Thyroid gland (tissue), 4 donors: Measurements from ENCODE around the gene MRM2. TPM values are rescaled to one million over a fixed set of nuclear protein-coding genes. Genes with fewer than 3 reads are reported as not detected.

Experiments used
- DNase-seq, 2 donors: peaks; one replicate each; pipeline ENCODE4 v3.0.0-alpha.2; 2019
- H3K27ac ChIP-seq, 3 donors: fragments of 200-600 bp; sonication (generic); 1 replicate in 2 of 3; 2 replicates in 1 of 3; pipeline ENCODE4 v1.5.1; 2016 to 2019; ENCODE audit warnings: mild to moderate bottlenecking in 1 of 3, moderate library complexity in 1 of 3
- H3K27me3 ChIP-seq: fragments of 200-600 bp; sonication (generic); one replicate; pipeline ENCODE4 v1.5.1; 2019
- H3K36me3 ChIP-seq, 2 donors: fragments of 200-600 bp; sonication (generic); one replicate each; pipeline ENCODE4 v1.5.1; 2016 to 2019
- H3K4me1 ChIP-seq, 2 donors: fragments of 200-600 bp; sonication (generic); one replicate each; pipeline ENCODE4 v1.5.1; 2017 to 2019
- H3K4me3 ChIP-seq, 3 donors: fragments of 200-600 bp; sonication (generic); replicated peaks in 1 of 3; 1 replicate in 2 of 3; 2 replicates in 1 of 3; pipeline ENCODE4 v1.5.1; 2016; ENCODE audit warnings: mild to moderate bottlenecking in 1 of 3
- H3K9me3 ChIP-seq: fragments of 200-600 bp; sonication (generic); one replicate; pipeline ENCODE4 v1.5.1; 2017
- CTCF ChIP-seq, 6 experiments: fragments of 200-600 bp in 3 of 6; fragments of 450-650 bp in 3 of 6; sonication (generic) in 3 of 6; IDR thresholded peaks; one replicate each; pipeline ENCODE4 v1.5.1; 2016 to 2019; ENCODE audit warnings: antibody characterized with exemption in 6 of 6, mild to moderate bottlenecking in 2 of 6, inconsistent platforms in 1 of 6, moderate library complexity in 1 of 6
- POLR2A ChIP-seq, 2 donors: fragments of 450-650 bp; IDR thresholded peaks; one replicate each; pipeline ENCODE4 v1.6.1; 2017; ENCODE audit warnings: antibody characterized with exemption in 2 of 2, mild to moderate bottlenecking in 2 of 2, moderate library complexity in 1 of 2
- WGBS, 2 donors: methylation state at CpG; one replicate each; pipeline ENCODE4 v1.1.5; 2017; 5-methylcytosine and 5-hydroxymethylcytosine counted together
- intact Hi-C: fragments of 100-400 bp; cut with DNase I; formaldehyde crosslinking; loops from one replicate; pipeline ENCODE4 v1.15.1; 2023
- total RNA-seq, 4 donors: library from RNA; depleted of rRNA; stranded (reverse); fragments of >200 nt; gene quantifications; one replicate each; pipeline ENCODE4 v1.2.3, GENCODE V29; 2016

Gene MRM2
- total RNA-seq, 4 donors from 2014 or later = 14.7 to 23.8 (median 18.2) TPM

DNA sequence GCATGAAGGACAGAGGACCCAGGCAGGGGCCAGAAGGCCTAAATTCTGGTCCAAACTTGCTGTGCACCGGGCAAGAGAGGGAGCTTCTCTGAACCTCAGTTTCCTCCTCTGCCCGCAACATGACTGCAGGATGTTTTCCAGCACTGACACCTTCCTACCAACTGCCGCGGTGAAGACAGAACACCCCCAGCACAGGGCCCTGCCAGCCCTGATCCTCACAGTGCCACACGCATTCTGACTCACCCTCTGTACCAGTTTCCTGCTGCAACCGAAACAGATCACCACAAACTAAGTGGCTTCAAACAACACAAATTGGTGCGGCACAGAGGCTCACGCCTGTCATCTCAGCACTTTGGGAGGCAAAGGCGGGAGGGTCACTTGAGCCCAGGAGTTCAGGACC lies 27.4 kb downstream of the MRM2 start:
- 95% methylated on average over 9 of the region's 9 CpGs for WGBS, 2 donors
- no peak for TF ChIP-seq POLR2A (IDR thresholded peaks at IDR 0.05)
- no peak for TF ChIP-seq CTCF (IDR thresholded peaks at IDR 0.05)
- intact Hi-C loops = no loop called here
- DNase-seq = no peak
- no peaks in the 10 kb centered on the region for H3K4me1 ChIP-seq
- no peak overlapping the region for H3K4me3 ChIP-seq
- peaks cover 31 to 49% of the 10 kb centered on the region in 2 donors for H3K36me3 ChIP-seq
- H3K27ac ChIP-seq = no peak overlapping the region
- H3K27me3 ChIP-seq = no peaks in the 10 kb centered on the region
- no peaks in the 10 kb centered on the region for H3K9me3 ChIP-seq

- Histone ChIP-seq H3K4me1 (no peaks in the 10 kb centered on the region), H3K27me3 (no peaks in the 10 kb centered on the region), H3K36me3 (peaks cover 31 to 49% of the 10 kb centered on the region in 2 donors), H3K27ac (no peak overlapping the region), H3K9me3 (no peaks in the 10 kb centered on the region), H3K4me3 (no peak overlapping the region)
- WGBS, 2 donors = 92 to 95% methylated on average over 14 to 15 of the region's 15 CpGs
- no peak for DNase-seq
- intact Hi-C loops = no loop called here
- TF ChIP-seq POLR2A (IDR thresholded peaks at IDR 0.05) = no peak
- TF ChIP-seq CTCF (IDR thresholded peaks at IDR 0.05) = no peak
Observed at GRCh38 chr7:2213551-2214215, 28.3 kb downstream of the MRM2 start.

GRCh38 chr7:2212906-2213305 lies 29.1 kb downstream of the MRM2 start:
- Histone ChIP-seq H3K27ac (no peak overlapping the region), H3K36me3 (peaks cover 31 to 49% of the 10 kb centered on the region in 2 donors), H3K4me3 (no peak overlapping the region), H3K27me3 (no peaks in the 10 kb centered on the region), H3K4me1 (no peaks in the 10 kb centered on the region), H3K9me3 (no peaks in the 10 kb centered on the region)
- TF ChIP-seq POLR2A (IDR thresholded peaks at IDR 0.05) (no peak), CTCF (IDR thresholded peaks at IDR 0.05) (no peak)
- intact Hi-C loops = no loop called here
- no peak for DNase-seq
- 96 to 100% methylated on average over 5 to 7 of the region's 10 CpGs for WGBS, 2 donors

DNA sequence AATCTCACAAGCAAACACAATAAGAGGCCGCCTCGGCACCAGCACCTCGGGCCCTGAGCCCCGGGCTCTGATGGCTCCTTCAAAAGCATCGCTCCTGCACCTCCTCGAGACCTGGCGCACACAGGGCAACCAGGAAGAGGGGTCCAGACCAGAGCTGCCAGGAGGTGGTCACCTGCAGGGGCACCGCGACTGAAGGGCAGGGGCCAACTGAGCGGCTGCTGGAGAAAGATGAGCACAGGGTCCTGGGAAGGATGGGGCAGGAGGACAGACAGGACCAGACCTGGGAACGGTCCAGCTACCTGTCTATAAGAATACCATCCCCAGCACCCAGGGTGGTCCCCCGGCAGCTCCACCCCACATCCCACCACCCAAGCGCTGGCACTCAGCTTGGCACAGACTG lies 30.1 kb downstream of the MRM2 start:
- Histone ChIP-seq H3K4me3 (no peak overlapping the region), H3K36me3 (peaks cover 24 to 43% of the 10 kb centered on the region in 2 donors), H3K9me3 (no peaks in the 10 kb centered on the region), H3K4me1 (no peaks in the 10 kb centered on the region), H3K27me3 (no peaks in the 10 kb centered on the region), H3K27ac (no peak overlapping the region)
- TF ChIP-seq POLR2A (IDR thresholded peaks at IDR 0.05) (no peak), CTCF (IDR thresholded peaks at IDR 0.05) (no peak)
- intact Hi-C loops = no loop called here
- WGBS, 2 donors = 88 to 93% methylated on average over 10 to 13 of the region's 13 CpGs
- no peak for DNase-seq

GRCh38 chr7:2211259-2211880 lies 30.6 kb downstream of the MRM2 start:
- no peak overlapping the region for H3K4me3 ChIP-seq
- peaks cover 18 to 37% of the 10 kb centered on the region in 2 donors for H3K36me3 ChIP-seq
- no peaks in the 10 kb centered on the region for H3K4me1 ChIP-seq
- 84 to 97% methylated on average over 14 to 15 of the region's 15 CpGs for WGBS, 2 donors
- no peak overlapping the region for H3K27ac ChIP-seq
- H3K27me3 ChIP-seq = no peaks in the 10 kb centered on the region
- TF ChIP-seq CTCF (IDR thresholded peaks at IDR 0.05) (no peak), POLR2A (IDR thresholded peaks at IDR 0.05) (no peak)
- H3K9me3 ChIP-seq = no peaks in the 10 kb centered on the region
- intact Hi-C loops = no loop called here
- no peak for DNase-seq
